ENCODE measurements around the gene KASH5.

The KASH5 gene

GRCh38 chr19:49403404-49404187, 15.5 kb downstream of the KASH5 start:
- H3K4me3 ChIP-seq (ENCODE audit: low read depth, low read length, poor library complexity, severe bottlenecking) = no peak overlapping the region
- H3K4me1 ChIP-seq (ENCODE audit: insufficient read depth, low read length, severe bottlenecking) = peaks cover 29% of the 10 kb centered on the region
- no peaks in the 10 kb centered on the region for H3K9me2 ChIP-seq (ENCODE audit: low read depth, low read length)
- H2AFZ ChIP-seq (ENCODE audit: low read length) = no peak overlapping the region
- H3K79me2 ChIP-seq (ENCODE audit: insufficient read depth, low read length) = no peaks in the 10 kb centered on the region
- H4K20me1 ChIP-seq (ENCODE audit: insufficient read depth, low read length) = no peaks in the 10 kb centered on the region
- H3K27ac ChIP-seq (ENCODE audit: low read depth, low read length, poor library complexity, severe bottlenecking) = peak overlapping the region; percentile 90
- H3K27me3 ChIP-seq (ENCODE audit: insufficient read depth, low read length) = no peaks in the 10 kb centered on the region
- no peaks in the 10 kb centered on the region for H3F3A ChIP-seq (ENCODE audit: insufficient read depth, low read length)
- H3K9ac ChIP-seq (ENCODE audit: low read length) = peak overlapping the region; percentile 50; the same call in 1 of the 2 replicates
- TF ChIP-seq EZH2 (IDR thresholded peaks at IDR 0.05; ENCODE audit: borderline replicate concordance, low read length) = no peak
- TF ChIP-seq CTCF (IDR thresholded peaks at IDR 0.05; ENCODE audit: low read length) = no peak
- H3K36me3 ChIP-seq (ENCODE audit: insufficient read depth, low read length) = no peaks in the 10 kb centered on the region
- no peaks in the 10 kb centered on the region for H3K9me3 ChIP-seq (ENCODE audit: low read length)
- peak overlapping the region; percentile 42 for H3K4me2 ChIP-seq (ENCODE audit: low read length)

GRCh38 chr19:49407079-49407478, 19.0 kb downstream of the KASH5 start:
- Histone ChIP-seq H4K20me1 (ENCODE audit: insufficient read depth, low read length) (no peaks in the 10 kb centered on the region), H3K27ac (ENCODE audit: low read depth, low read length, poor library complexity, severe bottlenecking) (no peak overlapping the region), H3K27me3 (ENCODE audit: insufficient read depth, low read length) (no peaks in the 10 kb centered on the region), H3K4me1 (ENCODE audit: insufficient read depth, low read length, severe bottlenecking) (peaks cover 46% of the 10 kb centered on the region), H3K4me3 (ENCODE audit: low read depth, low read length, poor library complexity, severe bottlenecking) (no peak overlapping the region), H3K36me3 (ENCODE audit: insufficient read depth, low read length) (no peaks in the 10 kb centered on the region), H3K9me3 (ENCODE audit: low read length) (no peaks in the 10 kb centered on the region), H3K9ac (ENCODE audit: low read length) (no peak overlapping the region), H2AFZ (ENCODE audit: low read length) (no peak overlapping the region), H3K79me2 (ENCODE audit: insufficient read depth, low read length) (no peaks in the 10 kb centered on the region), H3K4me2 (ENCODE audit: low read length) (no peak overlapping the region), H3K9me2 (ENCODE audit: low read depth, low read length) (no peaks in the 10 kb centered on the region), H3F3A (ENCODE audit: insufficient read depth, low read length) (no peaks in the 10 kb centered on the region)
- TF ChIP-seq EZH2 (IDR thresholded peaks at IDR 0.05; ENCODE audit: borderline replicate concordance, low read length) = no peak
- no peak for TF ChIP-seq CTCF (IDR thresholded peaks at IDR 0.05; ENCODE audit: low read length)

- Histone ChIP-seq H2AFZ (ENCODE audit: low read length) (no peak overlapping the region), H3K27me3 (ENCODE audit: insufficient read depth, low read length) (no peaks in the 10 kb centered on the region), H3K27ac (ENCODE audit: low read depth, low read length, poor library complexity, severe bottlenecking) (no peak overlapping the region), H3K79me2 (ENCODE audit: insufficient read depth, low read length) (no peaks in the 10 kb centered on the region), H3K9me2 (ENCODE audit: low read depth, low read length) (no peaks in the 10 kb centered on the region), H3K4me2 (ENCODE audit: low read length) (no peak overlapping the region), H3K9me3 (ENCODE audit: low read length) (no peaks in the 10 kb centered on the region), H3K4me1 (ENCODE audit: insufficient read depth, low read length, severe bottlenecking) (peaks cover 46% of the 10 kb centered on the region), H3K9ac (ENCODE audit: low read length) (no peak overlapping the region), H4K20me1 (ENCODE audit: insufficient read depth, low read length) (no peaks in the 10 kb centered on the region), H3F3A (ENCODE audit: insufficient read depth, low read length) (no peaks in the 10 kb centered on the region), H3K36me3 (ENCODE audit: insufficient read depth, low read length) (no peaks in the 10 kb centered on the region), H3K4me3 (ENCODE audit: low read depth, low read length, poor library complexity, severe bottlenecking) (no peak overlapping the region)
- TF ChIP-seq CTCF (IDR thresholded peaks at IDR 0.05; ENCODE audit: low read length) (no peak), EZH2 (IDR thresholded peaks at IDR 0.05; ENCODE audit: borderline replicate concordance, low read length) (no peak)
Observed at GRCh38 chr19:49407482-49408015, 19.5 kb downstream of the KASH5 start.
